NCI-H1694 treated with DMSO at 0.1 percent for 48 hours (cell line): ENCODE results near the gene SPO11.

Experiments used
- DNase-seq: peaks from one replicate; lab custom pipeline; 2025; lab: John Stamatoyannopoulos, UW

The SPO11 gene

DNA sequence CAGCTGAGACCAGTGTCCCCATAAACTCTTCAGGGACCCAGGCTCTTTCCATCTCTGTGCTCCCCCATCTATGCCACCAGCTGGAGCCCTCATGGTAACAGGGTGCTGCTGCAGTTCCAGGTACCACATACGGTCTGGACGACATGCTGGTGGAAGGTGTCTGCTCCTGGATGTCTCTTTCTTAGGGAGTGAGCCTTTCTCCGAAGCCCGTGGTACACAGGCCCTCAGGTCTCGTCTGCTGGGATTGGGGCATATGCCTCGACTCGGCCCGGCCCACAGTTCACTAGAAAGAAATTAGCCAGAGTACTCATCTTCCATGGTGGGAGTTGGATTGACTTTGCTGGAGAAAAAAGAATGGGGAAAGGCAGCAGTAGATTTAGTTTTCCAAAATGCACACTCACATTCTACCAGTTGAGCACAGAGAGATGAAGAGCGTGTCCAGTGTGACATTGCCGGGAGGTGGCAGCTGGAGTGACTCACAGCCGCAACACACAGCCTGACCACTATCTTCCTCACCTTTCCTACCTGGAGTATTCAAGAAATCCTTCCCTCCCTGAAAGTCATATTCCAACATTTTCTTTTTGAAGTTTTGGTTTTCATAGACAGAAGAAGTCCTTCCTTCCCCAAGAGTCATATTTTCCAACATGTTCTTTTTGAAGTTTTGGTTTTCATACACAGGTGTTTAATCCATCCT lies 18.6 kb upstream of the SPO11 start:
- DNase-seq, result no peak

DNA sequence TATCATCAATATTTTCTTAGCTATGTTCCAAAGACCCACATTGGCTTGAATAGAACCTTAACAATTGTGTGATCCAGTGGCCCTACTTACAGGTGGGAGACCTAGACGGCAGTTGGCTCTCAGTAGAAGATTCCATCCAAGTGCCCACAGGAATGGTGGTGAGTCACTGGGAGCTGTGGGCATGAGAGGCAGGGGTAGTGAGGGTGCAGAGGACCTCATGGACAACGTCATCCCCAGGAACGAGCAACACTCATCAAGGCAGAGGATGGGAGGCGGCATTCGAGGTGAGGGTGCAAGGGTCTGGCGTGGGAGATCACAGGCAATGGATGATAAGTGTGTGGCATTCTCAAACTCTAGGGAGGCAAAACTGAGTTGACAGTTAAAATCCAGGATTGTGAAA lies 17.5 kb upstream of the SPO11 start:
- DNase-seq, result no peak

GRCh38 chr20:57313230-57313629 lies 16.4 kb upstream of the SPO11 start:
- no peak for DNase-seq

DNA sequence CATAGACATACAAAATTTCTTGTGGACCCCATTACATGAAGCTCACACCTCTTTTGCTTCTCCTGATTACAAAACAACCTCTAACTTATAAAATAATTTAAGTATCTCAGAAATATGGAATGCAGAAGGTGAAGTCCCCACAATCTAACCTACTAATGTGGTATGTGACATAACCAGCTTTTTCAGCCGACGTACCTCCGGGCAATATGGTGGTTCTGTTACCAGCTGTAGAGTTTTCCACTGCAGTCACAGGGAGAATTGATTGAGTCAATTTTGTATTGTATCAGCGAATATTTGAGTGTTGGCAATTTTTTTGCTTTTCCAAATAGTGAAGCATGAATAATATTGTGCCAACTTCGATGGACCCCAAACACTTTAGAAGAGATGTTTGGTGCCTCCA lies 15.7 kb upstream of the SPO11 start:
- no peak for DNase-seq

DNA sequence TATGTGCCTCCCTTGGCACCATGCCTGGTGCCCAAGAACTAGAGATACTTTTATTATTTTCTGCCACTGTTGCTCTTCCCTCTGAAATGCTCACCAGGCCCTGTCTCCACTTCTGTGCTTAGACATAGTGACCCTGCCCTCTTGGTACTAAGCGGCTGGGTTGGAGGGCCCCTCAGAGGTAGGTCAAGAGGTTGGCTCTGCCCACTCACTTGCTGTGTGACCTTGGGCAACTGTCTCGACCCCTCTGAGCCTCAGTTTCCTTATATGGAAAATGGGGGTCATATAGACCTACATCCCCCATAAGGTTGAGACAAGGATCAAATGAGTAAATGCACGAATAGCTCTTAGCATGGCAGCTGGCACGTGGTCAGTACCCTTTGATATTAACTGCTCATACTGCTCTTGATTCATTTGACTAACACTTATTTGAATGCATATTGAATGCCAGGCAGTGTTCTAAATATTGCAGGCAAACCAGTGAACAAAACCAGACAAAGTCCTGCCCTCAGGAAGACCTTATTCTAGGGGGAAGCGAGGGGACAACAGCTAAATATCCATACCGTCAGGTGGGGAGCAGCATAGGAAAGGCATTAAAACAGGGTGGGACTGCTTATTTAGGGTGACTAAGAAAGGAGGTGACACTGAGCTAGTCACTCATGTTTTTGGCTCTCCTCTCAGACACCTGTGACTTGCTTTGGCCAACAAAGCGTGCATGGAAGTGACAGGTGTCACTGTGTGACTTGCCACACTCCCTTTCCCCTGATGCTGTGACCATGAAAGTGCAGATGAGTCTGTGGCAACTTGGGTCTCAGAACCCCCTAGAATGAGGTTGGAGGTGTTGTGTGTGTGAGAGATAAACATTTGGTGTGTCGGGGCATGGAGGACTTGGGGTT lies 14.3 kb upstream of the SPO11 start:
- no peak for DNase-seq

DNA sequence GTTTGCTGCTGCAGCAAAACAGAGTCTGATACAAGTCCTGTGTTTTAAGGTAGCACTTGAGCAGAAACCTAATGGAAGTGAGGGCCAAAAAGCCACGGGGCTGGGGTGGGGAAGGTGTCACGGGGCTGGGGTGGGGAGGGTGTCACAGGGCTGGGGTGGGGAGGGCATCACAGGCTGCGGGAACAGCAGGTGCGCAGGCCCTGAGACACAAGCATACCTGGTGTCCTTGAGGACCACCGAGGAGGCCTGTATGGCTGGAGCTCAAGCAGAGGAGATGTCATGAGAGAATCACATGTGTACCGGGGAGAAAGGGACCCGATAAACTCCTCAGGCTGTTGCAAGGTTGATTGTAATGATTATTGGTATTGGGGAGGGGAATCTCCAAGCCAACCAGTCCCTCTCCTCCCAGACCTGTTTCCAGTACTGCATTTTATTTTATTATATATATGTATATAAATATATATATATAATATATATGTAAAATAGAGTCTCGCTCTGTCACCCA lies 13.6 kb upstream of the SPO11 start:
- no peak for DNase-seq

- no peak for DNase-seq
Measured at GRCh38 chr20:57316795-57317201, 12.8 kb upstream of the SPO11 start.

DNA sequence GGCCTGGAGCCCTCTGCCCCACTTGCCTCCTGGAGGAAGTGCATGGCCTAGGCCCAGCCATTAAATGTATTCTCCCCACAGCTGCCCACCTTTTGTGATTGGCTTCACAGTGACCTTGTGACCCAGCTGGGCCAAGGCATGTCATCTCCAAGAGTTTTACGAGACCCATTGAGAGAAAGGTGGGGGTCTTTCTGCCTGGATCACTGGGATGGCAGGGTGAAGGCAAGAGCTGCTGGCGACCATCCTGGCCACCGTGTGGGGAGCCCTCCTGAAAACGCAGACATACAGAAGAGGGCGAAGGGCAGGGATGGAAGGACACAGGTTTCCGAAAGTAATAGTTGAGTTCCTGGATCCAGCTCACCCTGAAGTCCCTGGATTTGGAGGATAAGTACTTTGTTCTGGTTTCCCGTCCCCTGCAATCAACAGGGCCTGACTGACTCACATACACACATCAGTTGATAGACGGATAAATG lies 12.3 kb upstream of the SPO11 start:
- no peak for DNase-seq

GRCh38 chr20:57317789-57318371 lies 11.7 kb upstream of the SPO11 start:
- no peak for DNase-seq

DNA sequence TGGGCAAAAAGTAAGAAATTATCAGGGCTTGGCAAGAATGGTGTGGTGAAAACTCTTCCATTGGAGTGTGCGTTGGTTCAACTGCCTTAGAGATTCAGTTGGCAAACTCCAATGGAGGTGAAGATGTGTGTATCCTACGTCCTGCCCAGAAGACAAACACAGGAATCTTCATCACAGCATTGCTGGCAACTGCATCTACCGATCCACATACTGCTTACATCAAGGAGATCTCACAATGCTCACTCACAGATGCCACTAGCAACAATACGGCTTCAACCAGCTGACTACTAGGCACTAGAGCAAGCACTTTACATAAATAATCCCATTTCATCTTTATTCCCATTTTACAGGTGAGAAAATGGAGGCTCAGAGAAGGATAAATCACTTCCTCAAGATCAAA lies 10.0 kb upstream of the SPO11 start:
- no peak for DNase-seq

DNA sequence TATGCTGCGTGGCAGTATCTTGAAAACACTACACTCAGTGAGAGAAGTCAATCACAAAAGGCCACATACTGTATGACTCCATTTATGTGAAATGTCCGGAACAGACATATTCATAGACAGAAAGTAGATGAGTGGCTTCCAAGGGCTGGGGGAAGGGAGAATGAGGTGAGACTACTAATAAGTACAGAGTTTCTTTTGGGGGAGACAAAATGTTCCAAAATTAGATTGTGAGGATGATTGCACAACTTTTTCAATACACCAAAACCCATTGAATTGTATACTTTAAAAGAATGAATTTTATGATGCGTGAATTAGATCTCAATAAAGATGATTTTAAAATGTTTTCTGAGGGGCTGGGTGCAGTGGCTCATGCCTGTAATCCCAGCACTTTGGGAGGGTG lies 9.2 kb upstream of the SPO11 start:
- DNase-seq, result no peak

DNA sequence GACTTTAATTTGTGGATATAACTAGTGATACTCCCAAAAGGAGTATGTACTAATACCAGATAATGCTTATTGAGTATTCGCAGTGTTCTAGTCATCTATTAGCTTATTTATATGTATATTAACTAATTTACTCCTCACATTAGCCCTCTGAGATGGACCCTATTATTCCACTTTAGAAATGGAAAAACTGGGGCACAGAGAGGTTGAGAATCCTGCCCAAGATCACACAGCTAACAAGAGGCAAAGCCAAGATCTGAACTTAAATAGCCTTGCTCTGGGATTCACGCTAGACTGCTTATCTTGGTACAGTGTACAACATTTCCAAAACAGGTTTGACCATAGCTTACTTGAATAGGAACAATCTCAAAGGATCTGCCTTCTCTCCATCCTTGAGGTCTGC lies 8.5 kb upstream of the SPO11 start:
- no peak for DNase-seq

DNA sequence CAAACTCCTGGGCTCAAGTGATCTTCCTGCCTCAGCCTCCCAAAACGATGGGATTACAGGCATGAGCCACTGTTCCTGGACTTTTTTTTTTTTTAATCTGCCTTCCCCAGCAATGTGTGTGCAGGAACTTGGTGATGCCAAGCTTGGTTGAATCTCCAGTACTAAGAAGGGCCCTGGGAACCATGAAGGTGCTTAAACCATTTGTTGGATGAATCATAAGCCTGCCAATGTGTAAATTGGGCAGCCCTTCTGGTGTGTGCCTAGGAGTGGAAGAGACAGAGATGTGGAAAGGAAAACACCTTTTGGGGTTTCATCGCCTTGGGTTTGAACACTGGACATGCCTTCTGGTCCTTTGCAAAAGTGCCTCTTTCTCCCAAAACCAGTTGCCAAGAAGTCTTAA lies 7.1 kb upstream of the SPO11 start:
- DNase-seq, result no peak

DNA sequence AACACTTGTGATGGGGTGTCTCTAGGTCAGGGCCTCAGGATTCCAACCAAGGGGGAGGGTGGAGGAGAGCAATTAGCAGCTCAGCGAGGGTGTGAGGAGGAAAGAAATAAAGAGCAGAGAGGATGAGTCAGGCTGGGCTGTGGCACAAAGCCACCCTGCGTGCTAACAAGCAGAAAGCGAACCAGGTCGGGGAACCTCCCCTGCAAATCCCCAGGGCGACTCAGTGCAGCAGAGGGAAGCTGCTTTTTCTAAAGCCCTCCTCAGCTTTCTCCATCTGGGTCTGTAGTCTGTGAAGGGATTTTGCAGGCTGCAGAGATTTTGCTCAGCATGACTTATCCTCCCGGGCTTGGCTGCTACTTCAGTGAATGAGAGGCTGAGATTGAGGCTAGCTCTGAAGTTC lies 6.6 kb upstream of the SPO11 start:
- DNase-seq, result no peak

DNA sequence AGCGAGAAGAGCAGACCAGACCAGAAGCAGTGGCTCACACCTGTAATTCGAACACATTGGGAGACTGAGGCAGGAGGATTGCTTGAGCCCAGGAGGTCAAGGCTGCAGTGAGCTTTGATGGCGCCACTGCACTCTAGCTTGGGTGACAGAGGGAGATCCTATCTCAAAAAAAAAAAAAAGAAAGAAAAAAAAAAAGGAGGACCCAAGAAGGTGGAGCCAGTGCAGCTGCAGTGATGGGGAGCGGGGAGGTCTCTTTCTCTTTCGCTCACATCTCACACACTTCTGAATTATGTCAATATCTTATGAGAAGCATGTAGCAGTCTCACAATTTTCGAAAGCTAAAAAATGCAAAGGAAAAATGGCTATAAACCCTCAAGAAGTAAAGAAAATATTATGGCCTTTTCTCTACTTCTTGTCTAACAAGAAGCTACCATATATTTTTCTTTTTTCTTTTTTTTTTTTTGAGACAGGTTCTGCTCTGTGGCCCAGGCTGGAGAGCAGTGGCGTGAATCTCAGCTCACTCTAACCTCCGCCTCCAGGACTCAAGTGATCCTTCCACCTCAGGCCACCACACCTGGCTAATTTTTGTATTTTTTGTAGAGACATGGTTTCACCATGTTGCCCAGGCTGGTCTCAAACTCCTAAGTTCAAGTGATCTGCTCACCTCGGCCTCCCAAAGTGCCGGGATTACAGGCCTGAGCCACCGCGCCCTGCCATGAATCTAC lies 3.8 kb upstream of the SPO11 start:
- no peak for DNase-seq

GRCh38 chr20:57326667-57327455 lies 2.7 kb upstream of the SPO11 start:
- DNase-seq, result no peak

- DNase-seq, result no peak
Measured at GRCh38 chr20:57327820-57328219, 1.8 kb upstream of the SPO11 start.

GRCh38 chr20:57330998-57331397 lies 1.4 kb downstream of the SPO11 start:
- no peak for DNase-seq

GRCh38 chr20:57332105-57333089 lies 2.8 kb downstream of the SPO11 start:
- no peak for DNase-seq

GRCh38 chr20:57335392-57335791 lies 5.8 kb downstream of the SPO11 start:
- DNase-seq, result no peak
